Inferior parietal cortex (tissue), 1 donor: ENCODE results near the gene SPSB4.

Experiments used
- DNase-seq: peaks from one replicate; pipeline ENCODE4 v3.0.0-alpha.2; 2016; ENCODE audit errors: extremely low spot score

SPSB4 gene

GRCh38 chr3:141052201-141053069, 1.3 kb downstream of the SPSB4 start:
- no peak for DNase-seq

GRCh38 chr3:141055136-141055535, 4.0 kb downstream of the SPSB4 start:
- no peak for DNase-seq

DNA sequence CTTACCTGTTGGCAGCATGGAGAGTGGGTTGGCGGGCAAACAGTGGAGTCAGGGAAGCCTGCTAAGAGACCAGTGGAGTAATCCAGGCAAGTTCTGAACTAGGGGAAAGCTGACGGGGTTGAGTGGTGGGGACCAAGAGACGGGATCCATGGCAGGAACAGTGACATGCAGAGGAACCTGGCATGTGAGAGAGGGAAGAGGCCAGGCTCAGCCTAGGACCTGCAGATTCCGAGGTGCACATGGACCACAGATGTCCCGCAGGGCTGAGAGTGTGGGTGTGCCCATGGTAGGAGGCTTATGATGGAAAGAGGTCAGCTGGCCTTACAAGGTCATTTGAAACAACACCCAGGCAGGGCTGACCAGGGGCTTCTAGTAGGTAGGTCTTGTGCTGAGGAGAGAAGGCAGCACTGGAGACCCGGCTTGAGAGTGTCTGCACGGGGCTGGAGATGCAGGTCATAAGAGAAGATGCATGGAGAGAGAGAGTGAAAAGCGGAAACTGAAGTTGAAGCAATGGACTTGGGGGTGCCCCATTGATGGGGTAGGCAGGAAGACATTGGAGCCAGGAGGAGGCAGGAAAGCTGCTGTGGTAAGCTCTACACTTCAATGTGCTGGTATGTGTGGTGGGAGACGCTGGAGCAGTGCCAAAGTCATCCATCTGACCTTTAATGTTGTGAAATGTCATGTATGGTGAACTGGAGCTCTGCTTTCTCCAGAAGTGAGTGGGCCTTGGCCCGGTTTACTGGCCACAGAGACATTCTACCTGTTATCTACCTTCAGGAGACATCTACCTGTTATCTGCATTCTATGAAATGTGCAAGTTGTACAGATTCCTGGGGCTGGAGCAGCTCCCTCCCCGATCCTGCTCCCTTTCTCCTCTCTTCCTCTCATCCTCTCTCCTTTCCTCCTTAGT, 4.6 kb downstream of the SPSB4 start:
- DNase-seq: no peak

GRCh38 chr3:141056751-141057171, 5.6 kb downstream of the SPSB4 start:
- DNase-seq: no peak

DNA sequence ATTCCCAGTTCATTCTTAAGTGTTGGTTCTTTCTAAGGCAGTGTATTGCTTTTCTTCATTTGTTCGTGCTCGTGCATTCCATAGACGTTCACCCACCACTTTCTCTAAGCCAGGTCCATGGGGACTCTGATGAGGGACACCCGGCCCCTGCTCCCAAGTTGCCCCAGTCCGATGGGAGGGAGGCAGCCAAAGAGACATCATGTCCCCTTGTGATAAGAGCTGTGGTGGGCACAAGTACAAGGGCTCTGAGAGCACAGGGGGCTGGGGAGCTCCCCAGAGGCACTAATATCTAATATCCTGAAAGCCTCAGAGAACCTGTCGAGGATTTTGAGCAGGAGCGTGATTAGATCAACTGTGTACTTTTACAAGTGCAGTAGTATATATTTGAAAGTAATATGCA, 6.3 kb downstream of the SPSB4 start:
- DNase-seq: no peak

DNA sequence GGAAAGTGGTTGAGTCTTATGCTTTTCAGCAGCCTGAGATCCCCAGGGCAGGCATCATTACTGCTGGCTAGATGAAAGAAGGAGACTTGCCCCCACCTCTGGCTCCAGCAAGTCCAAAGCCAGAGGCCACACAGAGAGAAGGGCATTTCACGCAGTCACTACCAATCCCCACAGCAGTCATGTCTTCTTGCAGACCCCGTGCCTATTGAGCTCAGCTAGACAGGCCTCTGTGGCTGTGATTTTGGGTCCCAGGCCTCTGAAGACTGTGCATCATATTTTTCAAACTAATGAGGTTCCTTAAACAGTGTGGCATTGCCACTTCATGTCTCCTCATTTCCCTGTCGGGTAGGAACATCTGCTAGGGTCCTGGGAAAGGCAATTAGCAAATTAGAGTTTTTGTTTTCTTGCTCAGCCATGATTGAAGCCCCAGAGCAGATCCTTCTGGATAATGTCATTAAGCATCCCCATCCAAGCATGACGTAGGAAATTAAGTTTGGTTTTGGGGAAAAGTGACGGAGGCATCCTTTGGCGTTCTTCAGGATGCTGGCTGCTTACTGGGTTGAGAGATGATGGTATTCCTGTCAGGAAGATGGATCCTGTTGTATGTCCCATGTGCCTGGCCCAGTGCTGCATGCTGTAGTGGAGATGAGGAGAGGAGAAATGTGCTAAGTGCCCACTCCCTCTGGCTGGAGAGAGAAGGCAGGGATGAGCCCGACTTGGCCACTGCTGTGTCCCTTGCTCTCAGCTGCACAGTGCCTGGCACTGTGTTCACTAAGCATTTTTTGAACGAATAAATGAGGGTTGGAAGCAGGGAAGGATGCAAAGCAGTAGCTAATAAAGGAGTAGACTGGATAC, 7.0 kb downstream of the SPSB4 start:
- no peak for DNase-seq

- DNase-seq: no peak
These were observed 7.8 kb downstream of the SPSB4 start for GRCh38 chr3:141058996-141059395.

- no peak for DNase-seq
These were observed 8.7 kb downstream of the SPSB4 start for GRCh38 chr3:141059816-141060215.

GRCh38 chr3:141060327-141060726, 9.2 kb downstream of the SPSB4 start:
- no peak for DNase-seq

DNA sequence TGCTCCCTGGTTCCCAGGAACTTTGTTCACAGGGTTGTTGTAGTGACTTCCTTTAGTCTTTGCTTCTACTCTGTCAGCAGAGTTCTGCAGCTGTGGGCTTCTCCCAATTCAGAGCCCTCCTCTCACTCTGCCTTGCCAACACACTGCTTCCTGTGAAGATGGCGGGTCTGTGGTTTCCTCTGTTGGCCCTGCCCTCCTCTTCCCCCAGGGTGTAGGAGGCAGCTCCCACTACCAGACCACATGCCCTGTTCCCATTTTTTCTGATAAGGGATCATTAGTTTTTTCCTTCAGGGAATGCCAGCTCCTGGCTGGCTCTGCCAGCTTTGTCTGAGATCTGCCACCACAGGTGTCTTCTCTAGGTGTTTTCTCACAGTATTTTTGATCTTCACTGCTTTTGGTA, 12.7 kb downstream of the SPSB4 start:
- DNase-seq: no peak

- no peak for DNase-seq
These were observed 13.2 kb downstream of the SPSB4 start for GRCh38 chr3:141064255-141064926.

- no peak for DNase-seq
These were observed 14.1 kb downstream of the SPSB4 start for GRCh38 chr3:141065258-141065657.

GRCh38 chr3:141065841-141066805, 15.0 kb downstream of the SPSB4 start:
- DNase-seq: no peak

DNA sequence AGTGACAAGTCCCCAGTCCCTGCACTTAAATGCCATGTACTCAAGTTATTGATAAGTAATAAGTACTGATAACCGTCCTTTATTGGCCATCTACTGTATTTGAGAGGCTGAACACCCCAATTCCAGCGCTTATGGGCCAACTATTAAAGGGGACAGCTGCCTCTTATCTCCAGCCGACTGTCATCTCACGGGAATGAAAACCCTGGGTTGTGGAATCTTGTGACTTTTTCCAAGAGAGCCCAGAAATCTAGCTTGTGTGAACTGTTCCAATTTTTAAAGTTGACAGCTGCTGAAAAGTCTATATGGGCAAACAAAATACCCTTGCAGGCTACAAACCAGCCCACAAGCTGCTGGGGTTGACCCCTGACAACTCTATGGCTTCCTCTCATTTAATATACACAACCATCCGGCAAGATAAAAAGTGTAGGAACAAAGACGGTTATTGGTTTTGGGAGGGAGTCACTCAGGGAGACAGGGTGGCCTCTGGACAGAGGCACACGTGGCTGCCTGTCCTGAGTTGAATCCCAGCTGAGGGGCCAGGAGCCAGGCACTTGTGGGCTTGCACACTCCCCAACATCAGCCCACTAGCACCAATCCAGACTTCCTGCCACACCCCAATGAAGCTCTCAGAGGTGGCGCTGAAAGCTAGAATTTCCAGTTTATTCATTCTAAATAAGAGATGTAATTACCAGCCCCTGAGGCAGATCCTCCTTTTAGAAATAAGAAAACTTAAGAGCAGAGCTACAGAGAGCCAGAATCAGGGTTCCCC, 16.2 kb downstream of the SPSB4 start:
- no peak for DNase-seq

DNA sequence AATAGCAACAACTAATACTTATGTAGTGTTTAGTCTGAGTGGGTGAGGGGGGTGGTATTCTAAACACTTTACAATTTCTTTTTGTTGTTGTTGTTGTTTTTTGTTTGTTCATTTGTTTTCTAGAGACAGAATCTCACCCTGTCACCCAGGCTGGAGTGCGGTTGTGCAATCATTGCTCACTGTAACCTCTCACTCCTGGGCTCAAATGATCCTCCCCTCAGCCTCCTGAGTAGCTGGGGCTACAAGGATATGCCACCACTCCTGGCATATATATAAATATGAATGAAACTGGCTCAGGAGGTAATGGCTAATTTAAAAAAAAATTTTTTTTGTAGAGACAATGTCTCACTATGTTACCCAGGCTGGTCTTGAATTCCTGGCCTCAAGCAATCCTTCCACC, 19.1 kb downstream of the SPSB4 start:
- DNase-seq: no peak

DNA sequence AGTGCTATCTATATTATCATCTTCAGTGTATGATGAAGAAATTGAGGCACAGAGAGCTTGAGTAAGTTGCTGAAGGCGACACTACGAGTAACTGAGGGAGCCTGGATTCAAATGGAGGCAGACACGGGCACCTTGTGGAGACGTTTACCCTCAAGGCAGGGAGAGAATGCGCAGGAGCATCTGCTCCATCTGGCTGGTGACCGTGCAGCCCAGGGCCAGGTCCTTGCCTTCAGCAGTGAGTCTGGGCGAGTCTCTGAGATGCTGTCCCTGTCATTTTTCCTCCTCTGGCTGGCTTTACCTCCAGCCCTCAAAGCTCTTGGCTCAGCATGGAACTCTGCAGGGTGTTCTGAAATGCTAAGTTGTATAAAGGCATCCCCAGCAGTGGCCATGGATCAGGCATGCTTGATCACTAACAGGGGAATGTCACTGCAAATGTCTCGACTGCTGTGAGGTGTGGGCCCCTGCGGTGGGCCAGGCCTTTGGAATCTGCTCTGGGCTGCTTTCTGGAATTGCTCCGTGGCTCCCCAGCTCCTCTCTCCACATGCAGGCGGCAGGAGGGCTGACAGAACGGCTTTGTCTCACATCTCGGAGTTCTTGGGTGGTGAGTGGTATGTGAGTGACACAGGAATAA, 19.7 kb downstream of the SPSB4 start:
- no peak for DNase-seq

GRCh38 chr3:141071681-141072260, 20.6 kb downstream of the SPSB4 start:
- no peak for DNase-seq

DNA sequence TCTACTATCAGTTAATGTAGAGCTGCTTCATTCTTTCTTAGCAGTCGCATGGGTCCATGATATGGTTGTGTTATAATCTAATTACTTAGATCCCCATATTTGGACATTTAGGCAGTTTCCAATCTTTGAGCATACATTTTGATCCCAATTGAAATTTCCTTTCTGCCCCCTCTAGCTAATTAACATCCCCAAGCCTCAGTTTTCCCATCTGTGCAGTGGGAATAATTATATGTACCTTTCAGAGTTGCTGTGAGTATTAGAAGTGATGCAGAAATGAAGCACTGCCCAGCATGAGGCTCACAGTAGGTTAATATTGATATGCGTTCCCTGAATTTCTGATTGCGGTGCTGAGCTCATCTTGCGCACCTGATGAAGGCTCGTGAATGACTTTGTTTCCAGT, 21.8 kb downstream of the SPSB4 start:
- no peak for DNase-seq
